GM12875 (cell line): ENCODE data around the gene VIPR2.
"Not testable (repeated sequence)": the region's sequence is repeated elsewhere in the genome, so short reads cannot be mapped to it uniquely, and the experiment has no call there.

Source experiments
- H3K4me3 ChIP-seq: one replicate; pipeline ENCODE4 v1.5.1; 2011; ENCODE audit warnings: low read depth, low read length, control low read depth
- CTCF ChIP-seq: IDR thresholded peaks from 2 replicates; pipeline ENCODE4 v1.5.1; 2011; ENCODE audit warnings: low read depth, mild to moderate bottlenecking, control low read depth, inconsistent platforms, low read length, moderate library complexity, borderline replicate concordance; ENCODE audit not compliant: insufficient read depth

VIPR2 gene

GRCh38 chr7:159086301-159086925 is 58.3 kb downstream of the VIPR2 start:
- no peak for TF ChIP-seq CTCF
- no peak overlapping the region for H3K4me3 ChIP-seq

GRCh38 chr7:159084069-159084801 is 60.4 kb downstream of the VIPR2 start:
- no peak overlapping the region for H3K4me3 ChIP-seq
- no peak for TF ChIP-seq CTCF

GRCh38 chr7:159083698-159084068 is 61.0 kb downstream of the VIPR2 start:
- no peak overlapping the region for H3K4me3 ChIP-seq

GRCh38 chr7:159083001-159083697 is 61.5 kb downstream of the VIPR2 start:
- no peak for TF ChIP-seq CTCF

More at GRCh38 chr7:159083698-159084068, 61.0 kb downstream of the VIPR2 start:
- no peak for TF ChIP-seq CTCF

GRCh38 chr7:159082075-159082474 is 62.6 kb downstream of the VIPR2 start:
- not testable (repeated sequence) for H3K4me3 ChIP-seq

More at GRCh38 chr7:159083001-159083697, 61.5 kb downstream of the VIPR2 start:
- no peak overlapping the region for H3K4me3 ChIP-seq

- no peak for TF ChIP-seq CTCF
- no peak overlapping the region for H3K4me3 ChIP-seq
Measured at GRCh38 chr7:159078911-159079270, 65.8 kb downstream of the VIPR2 start.

GRCh38 chr7:159078193-159078910 is 66.3 kb downstream of the VIPR2 start:
- TF ChIP-seq CTCF = no peak
- no peak overlapping the region for H3K4me3 ChIP-seq
